DOHH2 (cell line): ENCODE measurements around the gene PSMD6.

Experiments used
- H3F3A ChIP-seq: fragments of 200-600 bp; sonication (generic), shearing (Covaris generic); 2 replicates; pipeline ENCODE4 v1.6.0; 2016; ENCODE audit warnings: antibody characterized with exemption, mild to moderate bottlenecking; ENCODE audit not compliant: control insufficient read depth, insufficient read depth
- H3K27ac ChIP-seq: fragments of 200-600 bp; sonication (generic); 2 replicates; pipeline ENCODE4 v1.5.1; 2014; ENCODE audit warnings: low read depth, mild to moderate bottlenecking, low read length, moderate library complexity
- H3K27me3 ChIP-seq: fragments of 200-600 bp; sonication (generic); 2 replicates; pipeline ENCODE4 v1.6.1; 2014; ENCODE audit warnings: mild to moderate bottlenecking, low read length, mixed read lengths; ENCODE audit not compliant: control insufficient read depth
- H3K36me3 ChIP-seq: fragments of 200-600 bp; sonication (generic); 2 replicates; pipeline ENCODE4 v1.6.1; 2014; ENCODE audit warnings: mild to moderate bottlenecking, low read length, moderate library complexity, mixed read lengths; ENCODE audit not compliant: control insufficient read depth
- H3K4me1 ChIP-seq: fragments of 200-600 bp; sonication (generic); 2 replicates; pipeline ENCODE4 v1.6.1; 2014; ENCODE audit warnings: mild to moderate bottlenecking, low read length, mixed read lengths; ENCODE audit not compliant: control insufficient read depth
- H3K4me2 ChIP-seq: fragments of 200-600 bp; sonication (generic); 2 replicates; pipeline ENCODE4 v1.6.0; 2014; ENCODE audit warnings: mild to moderate bottlenecking, low read length, moderate library complexity
- H3K4me3 ChIP-seq: fragments of 200-600 bp; sonication (generic); 2 replicates; pipeline ENCODE4 v1.5.1; 2014; ENCODE audit warnings: mild to moderate bottlenecking, low read length, mixed read lengths
- H3K79me2 ChIP-seq: fragments of 200-600 bp; sonication (generic); 2 replicates; pipeline ENCODE4 v1.6.1; 2014; ENCODE audit warnings: mild to moderate bottlenecking, low read length, mixed read lengths; ENCODE audit not compliant: control insufficient read depth
- H3K9me2 ChIP-seq: fragments of 200-600 bp; sonication (generic); replicated peaks from 2 replicates; pipeline ENCODE4 v1.6.1; 2014; ENCODE audit warnings: mild to moderate bottlenecking, low read length, mixed read lengths; ENCODE audit not compliant: control insufficient read depth
- H3K9me3 ChIP-seq: fragments of 200-600 bp; sonication (generic); 2 replicates; pipeline ENCODE4 v1.6.1; 2014; ENCODE audit warnings: antibody characterized with exemption, low read length, mixed read lengths; ENCODE audit not compliant: control insufficient read depth, insufficient read depth
- H4K20me1 ChIP-seq: fragments of 200-600 bp; sonication (generic); 2 replicates; pipeline ENCODE4 v1.6.0; 2014; ENCODE audit warnings: low read depth, mild to moderate bottlenecking, antibody characterized with exemption, low read length, moderate library complexity; ENCODE audit not compliant: control insufficient read depth, insufficient read depth
- EZH2phosphoT487 ChIP-seq: fragments of 200-600 bp; sonication (generic); IDR thresholded peaks from 2 replicates; pipeline ENCODE4 v1.6.1; 2017; ENCODE audit warnings: borderline replicate concordance, mild to moderate bottlenecking, antibody characterized with exemption, low read length, moderate library complexity, mixed read lengths
- TF ChIP-seq, protein P1 (sequence below): fragments of 200-600 bp; sonication (generic); IDR thresholded peaks from one replicate; pipeline ENCODE4 v1.5.1; 2014; ENCODE audit warnings: antibody characterized with exemption, mild to moderate bottlenecking, low read depth, low read length; ENCODE audit not compliant: poor library complexity, severe bottlenecking

Gene PSMD6

GRCh38 chr3:64063207-64063982, 40.1 kb upstream of the PSMD6 start:
- Histone ChIP-seq H3K36me3 (no peaks in the 10 kb centered on the region), H3K27ac (no peak overlapping the region), H3K4me3 (no peak overlapping the region), H3K4me2 (no peak overlapping the region), H3K27me3 (no peaks in the 10 kb centered on the region), H3K9me2 (no peaks in the 10 kb centered on the region), H3K9me3 (no peaks in the 10 kb centered on the region), H3K4me1 (no peaks in the 10 kb centered on the region), H4K20me1 (no peaks in the 10 kb centered on the region), H3F3A (no peaks in the 10 kb centered on the region), H3K79me2 (no peaks in the 10 kb centered on the region)
- TF ChIP-seq EZH2phosphoT487: no peak
- TF ChIP-seq, protein P1, sequence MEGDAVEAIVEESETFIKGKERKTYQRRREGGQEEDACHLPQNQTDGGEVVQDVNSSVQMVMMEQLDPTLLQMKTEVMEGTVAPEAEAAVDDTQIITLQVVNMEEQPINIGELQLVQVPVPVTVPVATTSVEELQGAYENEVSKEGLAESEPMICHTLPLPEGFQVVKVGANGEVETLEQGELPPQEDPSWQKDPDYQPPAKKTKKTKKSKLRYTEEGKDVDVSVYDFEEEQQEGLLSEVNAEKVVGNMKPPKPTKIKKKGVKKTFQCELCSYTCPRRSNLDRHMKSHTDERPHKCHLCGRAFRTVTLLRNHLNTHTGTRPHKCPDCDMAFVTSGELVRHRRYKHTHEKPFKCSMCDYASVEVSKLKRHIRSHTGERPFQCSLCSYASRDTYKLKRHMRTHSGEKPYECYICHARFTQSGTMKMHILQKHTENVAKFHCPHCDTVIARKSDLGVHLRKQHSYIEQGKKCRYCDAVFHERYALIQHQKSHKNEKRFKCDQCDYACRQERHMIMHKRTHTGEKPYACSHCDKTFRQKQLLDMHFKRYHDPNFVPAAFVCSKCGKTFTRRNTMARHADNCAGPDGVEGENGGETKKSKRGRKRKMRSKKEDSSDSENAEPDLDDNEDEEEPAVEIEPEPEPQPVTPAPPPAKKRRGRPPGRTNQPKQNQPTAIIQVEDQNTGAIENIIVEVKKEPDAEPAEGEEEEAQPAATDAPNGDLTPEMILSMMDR: no peak

DNA sequence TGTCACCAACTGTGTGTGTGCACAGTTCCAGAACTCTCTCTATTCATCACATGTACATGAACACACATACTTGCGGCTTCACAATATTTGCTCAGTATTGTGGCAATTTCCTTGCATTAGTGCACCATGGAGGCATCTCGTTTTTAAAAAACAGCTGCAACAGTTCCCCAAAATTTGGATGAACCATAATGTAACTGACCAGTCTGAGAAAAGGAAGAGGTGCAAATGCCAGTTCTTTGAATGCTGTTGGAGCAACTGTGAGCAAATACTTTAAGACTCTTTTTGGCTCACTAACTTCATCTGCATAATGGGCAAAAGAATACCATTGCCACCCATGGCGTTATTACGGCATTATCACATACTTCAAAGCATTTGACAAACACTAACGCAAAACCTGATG, 38.3 kb upstream of the PSMD6 start:
- H3F3A ChIP-seq: no peaks in the 10 kb centered on the region
- H3K9me3 ChIP-seq: no peaks in the 10 kb centered on the region
- H3K4me2 ChIP-seq: no peak overlapping the region
- no peaks in the 10 kb centered on the region for H4K20me1 ChIP-seq
- no peak overlapping the region for H3K4me3 ChIP-seq
- no peaks in the 10 kb centered on the region for H3K36me3 ChIP-seq
- H3K9me2 ChIP-seq: no peaks in the 10 kb centered on the region
- H3K27ac ChIP-seq: no peak overlapping the region
- no peaks in the 10 kb centered on the region for H3K27me3 ChIP-seq
- H3K4me1 ChIP-seq: no peaks in the 10 kb centered on the region
- H3K79me2 ChIP-seq: no peaks in the 10 kb centered on the region
- TF ChIP-seq, protein P1: no peak
- TF ChIP-seq EZH2phosphoT487: no peak

GRCh38 chr3:64059484-64060175, 36.3 kb upstream of the PSMD6 start:
- TF ChIP-seq, protein P1: no peak
- no peak for TF ChIP-seq EZH2phosphoT487
- Histone ChIP-seq H3K4me1 (no peaks in the 10 kb centered on the region; the same call in 1 of the 2 replicates), H3K27me3 (no peaks in the 10 kb centered on the region), H3F3A (no peaks in the 10 kb centered on the region), H4K20me1 (no peaks in the 10 kb centered on the region), H3K27ac (no peak overlapping the region), H3K9me3 (no peaks in the 10 kb centered on the region), H3K4me2 (no peak overlapping the region), H3K9me2 (no peaks in the 10 kb centered on the region), H3K36me3 (no peaks in the 10 kb centered on the region), H3K79me2 (no peaks in the 10 kb centered on the region), H3K4me3 (no peak overlapping the region)
